GM19193 (cell line): ENCODE data around the gene TOPAZ1.

Experiments used
- POLR2A ChIP-seq: IDR thresholded peaks from 4 replicates; pipeline ENCODE4 v1.6.1; 2011; ENCODE audit not compliant: insufficient read depth, insufficient read length; ENCODE audit errors: extremely low read depth

TOPAZ1 gene

GRCh38 chr3:44235604-44236484 is 5.8 kb upstream of the TOPAZ1 start:
- no peak for TF ChIP-seq POLR2A

- no peak for TF ChIP-seq POLR2A
These were observed 5.2 kb upstream of the TOPAZ1 start for GRCh38 chr3:44236485-44236908.

GRCh38 chr3:44237161-44237560 is 4.5 kb upstream of the TOPAZ1 start:
- TF ChIP-seq POLR2A = no peak

- no peak for TF ChIP-seq POLR2A
These were observed 4.0 kb upstream of the TOPAZ1 start for GRCh38 chr3:44237665-44238064.

GRCh38 chr3:44238889-44239288 is 2.8 kb upstream of the TOPAZ1 start:
- TF ChIP-seq POLR2A = no peak

- TF ChIP-seq POLR2A = no peak
These were observed 1.6 kb upstream of the TOPAZ1 start for GRCh38 chr3:44240061-44240460.

- TF ChIP-seq POLR2A = no peak
These were observed 1.0 kb downstream of the TOPAZ1 start for GRCh38 chr3:44242721-44243120.

- TF ChIP-seq POLR2A = no peak
These were observed 6.5 kb downstream of the TOPAZ1 start for GRCh38 chr3:44248152-44248551.

GRCh38 chr3:44252332-44252959 is 10.8 kb downstream of the TOPAZ1 start:
- TF ChIP-seq POLR2A = no peak

- TF ChIP-seq POLR2A = no peak
These were observed 17.7 kb downstream of the TOPAZ1 start for GRCh38 chr3:44259404-44259803.

- no peak for TF ChIP-seq POLR2A
These were observed 22.5 kb downstream of the TOPAZ1 start for GRCh38 chr3:44264146-44264545.

GRCh38 chr3:44265815-44266214 is 24.1 kb downstream of the TOPAZ1 start:
- TF ChIP-seq POLR2A = no peak

GRCh38 chr3:44272191-44272590 is 30.5 kb downstream of the TOPAZ1 start:
- no peak for TF ChIP-seq POLR2A

- TF ChIP-seq POLR2A = no peak
These were observed 36.2 kb downstream of the TOPAZ1 start for GRCh38 chr3:44277925-44278324.

- no peak for TF ChIP-seq POLR2A
These were observed 38.4 kb downstream of the TOPAZ1 start for GRCh38 chr3:44280077-44280476.

GRCh38 chr3:44280631-44281030 is 38.9 kb downstream of the TOPAZ1 start:
- TF ChIP-seq POLR2A = no peak
